Activated CD8-positive, alpha-beta memory T cell treated with anti-CD3 and anti-CD28 coated beads for 1 hour (primary cell): ENCODE data around the gene ATF7.
"Not testable (repeated sequence)": the region's sequence is repeated elsewhere in the genome, so short reads cannot be mapped to it uniquely, and the experiment has no call there.

Experiments used
- DNase-seq, 2 donors: peaks; one replicate each; pipeline ENCODE4 v3.0.0-alpha.2; 2020; ENCODE audit warnings: low read depth in 1 of 2; ENCODE audit errors: extremely low read depth in 1 of 2

The ATF7 gene

GRCh38 chr12:53599579-53599978, 26.6 kb downstream of the ATF7 start:
- DNase-seq, result no peak

- not testable (repeated sequence) for DNase-seq
Observed at GRCh38 chr12:53598971-53599370, 27.2 kb downstream of the ATF7 start.

DNA sequence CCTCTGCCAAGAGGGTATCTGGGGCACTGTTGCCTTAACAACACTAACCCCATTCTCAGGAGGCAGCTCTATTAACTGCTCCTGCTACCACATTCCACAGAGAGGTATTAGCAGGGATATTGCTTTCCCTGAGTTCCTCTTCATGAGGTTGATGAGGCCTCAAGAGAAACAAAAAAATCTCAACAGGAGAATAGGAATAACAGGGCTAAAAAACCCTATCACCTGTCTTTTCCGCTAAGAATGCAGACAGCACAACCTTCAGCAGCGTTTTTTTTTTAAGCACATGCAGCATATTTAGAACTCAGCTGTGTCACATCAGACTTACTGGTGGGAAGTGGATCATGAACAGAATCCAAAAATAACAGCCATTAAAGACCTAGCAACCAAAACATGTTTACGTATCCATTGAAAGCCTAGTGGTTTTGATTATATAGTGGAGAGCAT, 29.2 kb downstream of the ATF7 start:
- DNase-seq, result no peak

- DNase-seq, result no peak
Observed at GRCh38 chr12:53594897-53595615, 31.1 kb downstream of the ATF7 start.

GRCh38 chr12:53593707-53594106, 32.5 kb downstream of the ATF7 start:
- DNase-seq, result no peak

DNA sequence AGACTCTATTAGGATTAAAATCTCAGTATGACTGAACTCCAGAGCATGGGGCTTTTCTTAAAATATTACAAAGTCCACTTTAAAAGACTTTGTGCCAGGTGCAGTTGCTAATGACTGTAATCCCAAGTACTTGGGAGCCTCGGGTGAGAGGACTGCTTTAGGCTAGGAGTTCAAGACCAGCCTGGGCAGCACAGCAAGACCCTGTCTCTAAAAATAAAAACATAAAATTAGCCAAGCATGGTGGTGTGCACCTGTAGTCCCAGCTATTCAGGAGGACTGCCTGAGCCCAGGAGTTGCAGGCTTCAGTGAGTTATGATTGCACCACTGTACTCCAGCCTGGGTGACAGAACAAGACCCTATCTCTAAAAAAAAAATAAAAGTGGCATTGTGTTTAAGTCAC, 33.2 kb downstream of the ATF7 start:
- no peak for DNase-seq

DNA sequence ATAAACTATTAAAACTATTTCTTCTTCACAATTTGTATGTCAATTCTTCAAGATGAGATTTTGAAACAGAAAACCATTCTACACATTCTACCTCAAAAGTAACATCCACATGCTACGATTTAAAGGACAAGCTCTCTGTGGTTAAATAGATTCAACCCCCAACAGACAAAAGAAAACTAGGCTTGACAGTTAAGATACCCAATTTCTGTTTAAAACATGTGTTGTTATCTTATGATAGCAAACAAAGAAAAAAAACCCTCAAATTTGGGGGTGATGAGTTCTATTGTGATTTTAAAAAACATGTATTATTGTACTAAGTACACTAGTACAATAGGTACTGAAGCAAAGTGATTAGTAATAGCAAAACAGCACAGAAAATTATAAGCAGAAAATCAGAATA, 33.8 kb downstream of the ATF7 start:
- no peak for DNase-seq

GRCh38 chr12:53591301-53592206, 34.6 kb downstream of the ATF7 start:
- no peak for DNase-seq

DNA sequence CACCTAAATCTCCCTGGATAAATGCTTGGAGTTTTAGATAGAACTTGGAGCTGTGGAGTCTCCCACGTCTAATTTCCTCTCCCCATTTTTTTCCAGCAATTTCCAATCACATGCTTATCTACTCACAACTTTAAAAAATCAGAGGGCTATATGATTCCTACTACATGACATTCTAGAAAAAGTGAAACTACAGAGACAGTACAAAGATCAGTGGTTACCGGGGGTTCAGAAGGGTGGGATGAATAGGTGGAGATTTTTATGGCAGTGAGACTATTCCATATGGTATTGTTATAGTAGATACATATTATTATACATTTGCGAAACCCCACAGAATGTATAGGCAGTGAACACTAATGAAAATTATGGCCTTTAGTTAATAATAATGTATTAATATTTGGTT, 35.5 kb downstream of the ATF7 start:
- DNase-seq, result no peak

- DNase-seq, result no peak
Observed at GRCh38 chr12:53589915-53590314, 36.3 kb downstream of the ATF7 start.

GRCh38 chr12:53589423-53589822, 36.8 kb downstream of the ATF7 start:
- no peak for DNase-seq

DNA sequence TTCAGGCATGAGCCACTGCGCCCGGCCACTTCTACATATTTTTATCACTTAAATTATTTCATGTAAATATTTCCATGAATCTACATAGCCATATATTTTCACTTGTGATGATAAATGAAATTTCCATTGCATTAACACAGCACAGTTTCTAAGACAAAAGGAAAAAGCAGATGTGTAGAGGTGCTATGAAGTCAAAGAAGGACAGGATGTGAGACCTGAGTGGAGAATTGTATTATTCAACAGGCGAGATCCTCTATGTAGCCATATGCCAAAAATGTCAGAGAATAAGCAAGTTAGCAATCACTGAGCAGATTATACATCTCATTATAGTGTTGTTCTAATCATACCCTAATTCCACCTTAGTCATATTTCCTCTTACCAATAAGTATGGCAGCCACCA, 38.1 kb downstream of the ATF7 start:
- no peak for DNase-seq

DNA sequence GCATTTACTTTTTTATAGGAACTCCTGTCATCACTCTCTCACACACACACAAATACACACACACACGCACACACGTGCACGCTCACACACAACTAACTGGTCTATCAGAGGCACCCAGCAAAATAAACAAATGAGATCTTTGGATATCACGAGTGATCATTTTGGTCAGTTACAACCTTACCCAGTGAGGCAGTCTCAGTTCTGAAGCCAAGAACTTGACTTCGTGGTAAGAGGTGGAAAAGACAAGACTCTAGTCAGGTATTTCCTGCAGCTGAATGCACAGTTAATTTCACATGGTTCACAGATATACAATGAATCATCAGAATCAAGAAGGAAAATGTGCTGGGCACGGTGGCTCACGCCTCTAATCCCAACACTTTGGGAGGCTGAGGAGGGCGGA, 39.4 kb downstream of the ATF7 start:
- no peak for DNase-seq

DNA sequence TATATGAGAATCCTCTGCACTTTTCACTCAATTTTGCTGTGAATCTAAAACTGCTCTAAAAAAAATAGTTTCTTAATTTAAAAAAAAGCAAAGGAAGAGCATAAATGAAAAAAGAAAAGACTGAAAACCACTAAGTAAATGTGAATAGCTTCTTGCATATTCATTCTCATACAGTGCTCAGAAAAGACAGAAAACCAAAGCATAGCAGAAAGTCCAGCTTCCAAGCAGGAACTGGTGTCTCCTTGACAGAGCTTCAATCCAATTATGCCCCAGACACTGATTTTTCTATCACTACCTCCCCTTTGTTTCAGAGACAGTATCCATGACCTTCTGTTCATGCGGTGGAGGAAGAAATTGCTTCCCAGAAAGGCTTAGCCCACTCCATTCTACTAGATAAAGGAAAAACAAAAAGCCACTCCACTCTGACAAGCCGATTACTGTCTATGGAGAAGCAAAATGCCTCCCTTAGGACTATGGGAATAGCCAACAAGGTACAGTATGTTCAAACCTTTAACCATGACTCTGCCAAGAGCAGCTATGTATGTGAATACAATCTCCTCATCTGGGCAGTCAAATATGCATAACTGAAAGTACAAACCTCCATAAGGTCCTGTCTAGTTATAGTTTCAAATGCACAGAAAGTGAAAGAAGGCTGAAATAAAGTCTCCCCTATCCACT, 40.6 kb downstream of the ATF7 start:
- no peak for DNase-seq

GRCh38 chr12:53579545-53579955, 46.6 kb downstream of the ATF7 start:
- DNase-seq, result no peak

DNA sequence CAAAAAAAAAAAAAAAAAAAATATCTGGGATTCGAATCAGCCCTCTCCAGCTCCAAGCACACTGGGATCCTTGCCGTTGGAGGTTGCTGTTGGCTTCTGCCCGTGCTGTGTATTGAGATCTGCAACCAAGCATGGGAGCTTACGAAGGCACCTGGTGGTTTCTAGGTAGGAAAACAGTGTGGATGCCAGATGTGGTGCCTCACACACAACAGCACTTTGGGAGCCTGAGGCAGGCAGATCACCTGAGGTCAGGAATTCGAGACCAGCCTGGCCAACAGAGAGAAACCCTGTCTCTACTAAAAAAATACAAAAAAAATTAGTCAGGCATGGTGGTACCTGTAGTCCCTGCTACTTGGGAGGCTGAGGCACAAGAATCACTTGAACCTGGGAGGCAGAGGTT, 47.4 kb downstream of the ATF7 start:
- no peak for DNase-seq

- DNase-seq, result no peak
Observed at GRCh38 chr12:53577941-53578352, 48.2 kb downstream of the ATF7 start.

DNA sequence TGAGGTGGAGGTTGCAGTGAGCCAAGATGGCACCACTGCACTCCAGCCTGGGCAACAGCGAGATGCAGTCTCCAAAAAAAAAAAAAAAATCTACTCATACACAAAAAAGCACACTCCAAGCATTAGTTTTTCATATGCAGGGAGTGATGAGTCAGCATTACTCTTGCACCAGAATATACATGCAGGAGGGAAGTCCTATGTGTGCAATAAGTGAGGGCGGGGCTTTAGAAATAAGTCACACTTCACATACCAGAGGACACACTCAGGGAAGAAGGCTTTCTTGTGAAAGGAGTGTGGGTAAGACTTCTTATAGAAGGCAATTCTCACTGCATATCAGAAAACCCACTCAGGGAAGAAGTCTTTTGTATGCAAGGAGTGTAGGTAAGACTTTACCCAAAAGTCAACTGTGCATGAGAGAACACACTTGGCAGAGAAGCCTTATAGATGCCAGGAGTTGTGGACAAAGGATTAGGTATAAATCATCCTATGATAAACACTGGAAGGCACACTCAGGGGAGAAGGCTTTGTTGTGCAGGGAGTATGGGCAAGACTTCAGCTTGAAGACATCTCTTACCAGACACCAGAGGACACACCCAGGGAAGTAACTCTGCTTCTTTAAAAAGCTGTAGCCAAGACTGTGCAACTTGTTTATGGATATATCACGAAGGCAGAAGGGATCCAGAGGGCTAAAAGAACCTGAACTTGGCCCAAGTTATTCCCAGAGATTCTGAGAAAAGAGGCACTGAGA, 50.5 kb downstream of the ATF7 start:
- no peak for DNase-seq

- no peak for DNase-seq
Observed at GRCh38 chr12:53572134-53572758, 53.9 kb downstream of the ATF7 start.

- no peak for DNase-seq
Observed at GRCh38 chr12:53571295-53571694, 54.9 kb downstream of the ATF7 start.
